Bone marrow (tissue), 2 donors: ENCODE data around the gene IDUA.
A peak's percentile ranks its signal among the peaks of the same experiment; 100 is the strongest.
"Not testable (repeated sequence)": the region's sequence is repeated elsewhere in the genome, so short reads cannot be mapped to it uniquely, and the experiment has no call there.

Experiments
- DNase-seq, 2 donors: peaks; one replicate each; lab custom pipeline; 2025; lab: John Stamatoyannopoulos, UW

The IDUA gene

DNA sequence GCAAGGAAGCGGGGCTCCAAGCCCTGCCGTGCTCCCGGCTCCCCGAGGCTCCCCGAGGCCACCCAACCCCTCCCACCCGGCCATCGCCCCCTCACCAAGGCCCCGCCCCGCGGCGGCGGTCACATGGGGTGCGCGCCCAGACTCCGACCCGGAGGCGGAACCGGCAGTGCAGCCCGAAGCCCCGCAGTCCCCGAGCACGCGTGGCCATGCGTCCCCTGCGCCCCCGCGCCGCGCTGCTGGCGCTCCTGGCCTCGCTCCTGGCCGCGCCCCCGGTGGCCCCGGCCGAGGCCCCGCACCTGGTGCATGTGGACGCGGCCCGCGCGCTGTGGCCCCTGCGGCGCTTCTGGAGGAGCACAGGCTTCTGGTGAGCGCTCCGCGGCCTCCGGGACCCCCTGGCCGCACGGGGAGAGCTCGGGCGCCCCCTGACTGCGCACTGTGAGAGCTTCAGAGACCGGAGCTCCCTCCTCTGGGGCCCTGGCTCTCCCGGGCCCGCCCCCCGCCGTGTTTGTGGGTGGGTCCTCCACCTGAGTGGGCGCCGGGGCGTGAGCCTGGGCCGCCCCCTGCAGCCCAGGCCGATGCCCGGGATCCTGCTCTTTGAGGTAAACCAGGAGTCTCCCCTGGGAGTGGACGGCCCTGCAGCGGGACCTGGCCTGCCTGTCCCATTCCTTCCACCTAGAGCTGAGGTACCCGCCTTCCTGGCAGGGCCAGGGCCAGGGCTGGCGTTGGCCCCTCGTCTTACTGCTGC is at the start of gene IDUA:
IDUA (plus strand) TSS at position 166 of the 745 bp plus-strand sequence; CDS start at position 207, 41 bp downstream.
- peak; percentile 48 to 52 for DNase-seq

- not testable (repeated sequence) for DNase-seq
Measured at GRCh38 chr4:939508-939907, 47.3 kb upstream of the IDUA start.

GRCh38 chr4:945274-946102 is 41.4 kb upstream of the IDUA start:
- no peak for DNase-seq

GRCh38 chr4:946103-946450 is 40.8 kb upstream of the IDUA start:
- no peak for DNase-seq

DNA sequence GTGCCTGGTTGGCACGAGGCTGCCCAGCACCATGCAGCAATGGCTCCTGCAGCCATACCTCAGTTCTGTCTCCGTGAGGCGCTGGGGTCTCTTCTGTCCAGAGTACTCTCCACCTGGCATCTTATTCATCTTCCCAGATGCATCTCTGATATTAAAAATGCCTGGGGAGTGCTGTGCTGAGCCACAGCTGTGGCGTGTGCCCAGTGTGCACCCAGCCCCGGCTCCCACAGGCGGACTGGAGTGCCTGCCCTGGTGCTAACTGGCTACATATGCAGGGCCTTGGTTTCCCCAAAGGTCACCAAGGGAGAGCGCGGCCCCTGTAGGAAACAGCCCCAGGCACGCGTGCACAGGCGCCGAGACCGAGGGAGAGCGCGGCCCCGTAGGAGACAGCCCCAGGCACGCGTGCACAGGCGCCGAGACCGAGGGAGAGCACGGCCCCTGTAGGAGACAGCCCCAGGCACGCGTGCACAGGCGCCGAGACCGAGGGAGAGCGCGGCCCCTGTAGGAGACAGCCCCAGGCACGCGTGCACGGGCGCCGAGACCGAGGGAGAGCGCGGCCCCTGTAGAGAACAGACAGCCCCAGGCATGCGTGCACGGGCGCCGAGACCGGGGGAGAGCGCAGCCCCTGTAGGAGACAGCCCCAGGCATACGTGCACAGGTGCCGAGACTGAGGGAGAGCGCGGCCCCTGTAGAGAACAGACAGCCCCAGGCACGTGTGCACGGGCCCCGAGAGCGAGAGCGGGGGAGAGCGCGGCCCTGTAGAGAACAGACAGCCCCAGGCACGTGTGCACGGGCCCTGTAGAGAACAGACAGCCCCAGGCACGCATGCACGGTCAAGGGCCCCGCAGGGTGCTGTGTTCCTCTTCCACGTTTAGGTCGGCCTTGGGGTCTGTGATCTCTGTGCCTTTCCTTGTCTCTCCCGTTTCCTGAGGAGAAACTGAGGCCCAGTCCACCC is 40.0 kb upstream of the IDUA start:
- DNase-seq, result no peak

DNA sequence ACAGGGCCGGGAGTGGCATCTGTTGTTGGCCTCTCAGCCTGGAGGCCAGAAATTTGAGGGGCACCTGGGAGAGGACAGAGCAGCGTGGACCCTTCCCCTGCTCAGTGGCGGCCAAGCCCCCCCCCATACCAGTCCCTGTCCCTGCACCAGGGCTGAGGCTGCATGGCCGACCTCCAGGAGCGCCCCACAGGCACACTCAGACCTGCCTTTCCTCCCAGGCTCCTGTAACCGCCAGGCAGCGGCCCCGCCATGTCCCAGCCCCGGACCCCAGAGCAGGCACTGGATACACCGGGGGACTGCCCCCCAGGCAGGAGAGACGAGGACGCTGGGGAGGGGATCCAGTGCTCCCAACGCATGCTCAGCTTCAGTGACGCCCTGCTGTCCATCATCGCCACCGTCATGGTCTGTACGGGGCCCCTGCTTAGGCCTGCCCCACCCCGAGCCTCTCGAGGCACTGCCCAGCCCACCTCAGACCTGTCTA is 39.3 kb upstream of the IDUA start:
- no peak for DNase-seq

DNA sequence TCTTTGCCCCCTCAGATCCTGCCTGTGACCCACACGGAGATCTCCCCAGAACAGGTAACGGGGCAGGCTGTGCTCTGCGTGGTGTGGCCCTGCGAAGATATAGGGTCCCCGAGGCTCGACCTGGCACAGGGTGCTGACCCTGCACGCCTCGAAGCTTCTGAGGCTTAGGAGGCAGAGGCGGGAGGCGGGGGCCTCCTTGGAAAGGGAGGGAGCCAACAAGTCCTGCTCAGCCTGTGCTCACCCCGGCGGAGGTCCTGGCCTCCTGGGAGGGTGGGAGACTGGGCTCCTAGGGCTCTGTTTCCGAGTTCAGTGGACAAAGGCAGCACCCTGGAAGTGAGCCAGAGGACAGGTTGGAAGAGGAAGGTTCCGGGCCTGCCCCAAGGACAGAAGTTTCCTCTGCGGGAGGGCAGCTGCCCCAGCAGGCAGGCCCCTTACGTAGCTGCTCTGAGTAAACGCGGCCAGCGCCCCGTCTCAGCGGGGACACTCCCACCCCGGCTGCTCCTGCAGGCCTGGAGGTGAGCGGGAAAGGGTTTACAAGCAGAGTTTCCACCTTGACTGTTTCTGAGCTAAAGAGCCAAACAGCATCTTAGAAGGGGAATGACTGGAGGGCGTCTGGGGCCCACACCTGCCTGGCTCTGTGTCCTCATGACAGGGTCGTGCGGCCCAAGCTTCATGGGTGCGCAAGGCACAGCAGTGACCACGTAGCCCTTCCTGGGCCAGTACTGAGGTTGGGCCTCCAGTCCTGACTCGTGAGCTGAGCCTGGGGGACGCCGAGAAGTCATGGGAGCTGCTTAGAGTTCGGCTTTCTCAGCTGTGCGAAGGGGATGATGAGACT is 38.5 kb upstream of the IDUA start:
- DNase-seq, result no peak

DNA sequence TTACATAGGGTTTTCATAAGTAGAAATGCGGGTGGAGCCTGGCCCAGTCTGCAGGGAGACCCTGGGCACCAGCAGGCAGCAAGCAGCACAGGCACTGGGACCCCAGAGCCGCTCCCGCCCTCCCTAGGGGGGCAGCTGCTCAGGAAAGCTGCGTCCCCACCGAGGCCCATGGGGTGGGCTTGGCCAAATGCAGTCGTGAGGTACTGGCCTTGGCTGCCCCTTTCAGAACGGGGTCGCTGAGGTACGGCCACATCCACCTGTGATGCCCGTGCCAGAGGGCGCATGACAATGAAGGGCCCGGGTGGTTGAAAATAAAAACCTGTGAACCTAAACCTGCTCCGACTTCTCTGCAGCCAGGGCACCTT is 37.9 kb upstream of the IDUA start:
- DNase-seq, result no peak

DNA sequence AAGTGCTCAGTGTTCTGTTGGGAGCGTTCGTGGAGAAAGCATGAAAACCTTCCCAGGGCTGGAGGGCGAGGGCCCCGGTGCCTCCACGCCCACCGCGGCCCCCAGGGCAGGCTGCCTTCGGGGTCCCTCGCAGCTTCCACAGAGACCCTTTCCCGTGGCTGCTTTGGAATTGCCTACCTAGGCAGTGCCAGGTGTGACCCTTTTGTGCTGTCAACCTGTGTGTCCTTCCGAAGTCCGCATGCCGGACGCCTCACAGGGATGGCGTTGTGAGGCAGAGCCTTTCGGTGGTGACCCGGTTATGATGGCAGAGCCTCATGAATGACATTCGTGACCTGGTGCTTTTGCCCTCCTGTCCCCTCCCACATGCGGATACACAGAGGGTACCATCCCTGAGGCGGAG is 37.2 kb upstream of the IDUA start:
- DNase-seq, result no peak

DNA sequence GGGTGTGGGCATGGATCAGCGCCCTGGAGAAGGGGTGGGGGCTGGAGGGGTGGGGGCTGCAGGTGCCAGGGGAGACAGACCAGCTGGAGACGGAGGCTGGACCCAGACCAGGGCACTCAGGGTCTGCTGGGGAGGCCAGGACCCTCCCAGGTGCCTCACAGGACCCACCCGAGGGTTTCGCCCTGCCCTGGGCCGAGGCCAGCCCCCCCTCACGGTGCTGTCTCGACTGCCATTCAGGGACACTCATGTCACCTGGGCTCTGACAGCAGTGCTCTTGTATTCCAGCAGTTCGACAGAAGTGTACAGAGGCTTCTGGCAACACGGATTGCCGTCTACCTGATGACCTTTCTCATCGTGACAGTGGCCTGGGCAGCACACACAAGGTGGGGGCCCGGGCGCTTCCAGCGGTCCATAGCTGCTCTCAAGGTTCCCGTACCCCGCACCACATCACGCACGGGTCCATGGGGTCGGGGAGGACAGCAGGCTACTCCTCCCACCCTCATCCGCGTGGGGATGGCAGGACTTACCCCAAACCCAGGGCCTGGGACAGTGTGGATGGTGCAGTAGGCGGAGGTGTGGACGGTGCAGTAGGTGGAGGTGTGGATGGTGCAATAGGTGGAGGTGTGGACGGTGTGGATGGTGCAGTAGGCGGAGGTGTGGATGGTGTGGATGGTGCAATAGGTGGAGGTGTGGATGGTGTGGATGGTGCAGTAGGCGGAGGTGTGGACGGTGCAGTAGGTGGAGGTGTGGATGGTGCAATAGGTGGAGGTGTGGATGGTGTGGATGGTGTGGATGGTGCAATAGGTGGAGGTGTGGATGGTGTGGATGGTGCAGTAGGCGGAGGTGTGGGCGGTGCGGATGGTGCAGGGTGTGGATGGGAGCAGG is 36.5 kb upstream of the IDUA start:
- no peak for DNase-seq

DNA sequence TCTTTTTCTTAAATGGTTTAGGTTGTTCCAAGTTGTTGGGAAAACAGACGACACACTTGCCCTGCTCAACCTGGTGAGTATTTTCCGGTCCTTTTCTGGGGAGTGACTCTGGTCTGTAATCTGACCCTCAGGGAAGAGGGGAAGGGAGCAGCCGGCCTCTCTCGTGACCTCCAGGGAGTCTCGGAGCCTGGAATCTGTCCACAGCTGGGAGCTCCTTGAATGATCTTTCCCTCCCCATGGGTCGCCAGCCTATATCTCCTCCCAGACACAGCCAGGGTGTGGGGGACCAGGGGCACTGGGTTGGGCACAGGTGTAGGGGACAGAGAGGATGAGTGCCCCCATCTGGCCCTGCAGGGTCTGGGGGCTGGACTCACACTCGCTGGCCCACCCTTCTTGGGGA is 35.7 kb upstream of the IDUA start:
- DNase-seq, result no peak

DNA sequence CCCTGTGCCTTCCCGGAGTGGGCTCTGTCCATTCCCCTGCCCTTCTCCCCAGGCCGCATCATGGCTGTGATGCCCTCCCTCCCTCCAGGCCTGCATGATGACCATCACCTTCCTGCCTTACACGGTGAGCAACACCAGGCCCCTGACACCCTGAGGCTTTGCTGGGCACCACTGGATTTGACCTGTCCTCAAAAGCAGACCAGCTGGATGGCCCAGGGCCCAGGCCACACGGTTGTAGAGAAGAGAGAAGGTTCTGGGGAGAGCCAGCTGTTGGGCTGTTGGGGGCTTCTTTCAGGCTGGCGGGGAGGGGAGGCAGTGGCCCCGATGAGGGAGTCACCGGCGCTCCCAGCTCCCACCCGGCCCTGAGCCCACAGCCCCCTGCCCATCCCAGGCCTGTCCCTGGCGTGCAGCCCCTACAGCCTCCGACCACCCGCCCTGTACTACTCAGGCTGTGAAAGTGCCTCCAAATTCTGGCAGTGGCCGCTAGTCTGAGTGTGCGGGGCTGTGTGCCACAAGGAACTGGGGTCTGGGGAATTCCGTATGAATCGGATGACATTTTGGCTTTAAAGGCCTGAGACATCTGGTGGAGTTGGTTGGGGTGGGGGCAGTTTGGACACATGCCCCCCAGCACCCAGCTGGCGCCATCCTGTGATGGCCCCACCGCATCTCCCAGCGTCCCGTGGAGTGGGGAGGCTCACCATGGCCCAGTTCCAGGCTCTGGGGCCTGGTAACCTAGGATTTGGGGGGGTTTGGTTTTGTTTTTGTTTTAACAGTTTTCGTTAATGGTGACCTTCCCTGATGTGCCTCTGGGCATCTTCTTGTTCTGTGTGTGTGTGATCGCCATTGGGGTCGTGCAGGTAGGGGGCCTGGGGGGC is 35.0 kb upstream of the IDUA start:
- DNase-seq, result no peak

GRCh38 chr4:952881-953573 is 33.8 kb upstream of the IDUA start:
- no peak for DNase-seq

DNA sequence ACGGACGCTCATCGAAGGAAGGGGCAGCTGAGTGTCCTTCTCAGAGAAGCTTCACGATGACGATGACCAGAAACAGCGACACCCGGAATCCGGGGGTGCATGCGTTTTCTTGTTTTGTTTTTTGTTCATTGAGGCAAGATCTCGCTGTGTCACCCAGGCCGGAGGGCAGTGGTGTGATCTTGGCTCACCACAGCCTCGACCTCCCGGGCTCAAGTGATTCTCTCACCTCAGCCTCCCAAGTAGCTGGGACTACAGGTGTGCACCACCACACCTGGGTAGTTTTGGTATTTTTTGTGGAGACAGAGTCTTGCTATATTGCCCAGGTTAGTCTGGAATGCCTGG is 33.3 kb upstream of the IDUA start:
- no peak for DNase-seq

DNA sequence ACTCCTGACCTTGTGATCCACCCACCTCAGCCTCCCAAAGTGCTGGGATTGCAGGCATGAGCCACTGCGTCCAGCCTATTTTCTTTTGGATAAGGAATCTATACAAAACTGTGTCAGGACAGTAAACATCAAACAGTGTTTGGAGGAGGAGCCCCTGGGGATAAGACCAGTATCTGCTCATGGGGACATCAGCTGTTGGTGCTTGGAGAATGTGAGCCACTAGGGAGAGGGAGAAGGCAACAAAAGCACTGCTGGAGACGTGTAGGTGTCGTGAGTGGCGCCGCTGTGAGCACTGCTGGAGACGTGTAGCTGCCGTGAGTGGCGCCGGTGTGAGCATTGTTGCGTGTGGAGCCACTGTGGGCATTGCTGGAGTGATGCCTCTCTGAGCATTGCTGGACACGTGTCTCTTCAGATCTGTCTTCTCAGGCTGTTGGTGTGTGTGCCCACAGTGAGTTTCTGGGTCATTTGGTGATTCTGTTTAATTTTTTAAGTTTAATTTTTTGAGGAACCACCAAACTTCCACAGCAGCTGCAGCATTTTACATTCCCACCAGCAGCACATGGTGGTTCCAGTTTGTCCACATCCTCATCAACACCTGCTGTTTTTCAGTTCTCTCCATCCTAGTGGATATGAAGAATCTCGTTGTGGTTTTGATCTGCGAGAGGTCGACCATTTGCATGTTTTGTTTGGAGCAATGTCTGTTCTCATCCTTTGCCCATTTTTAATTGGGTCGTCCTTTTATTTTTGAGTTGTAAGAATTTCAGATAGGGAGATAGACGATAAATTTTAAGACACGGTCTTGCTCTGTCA is 32.4 kb upstream of the IDUA start:
- DNase-seq, result no peak

- DNase-seq, result no peak
Measured at GRCh38 chr4:955161-955921, 31.5 kb upstream of the IDUA start.

- no peak for DNase-seq
Measured at GRCh38 chr4:955931-956381, 30.9 kb upstream of the IDUA start.
